Ascending aorta (tissue), 2 donors: ENCODE measurements around the gene ZNF211. TPM values are rescaled to one million over a fixed set of nuclear protein-coding genes. Genes with fewer than 3 reads are reported as not detected.
A peak's percentile ranks its signal among the peaks of the same experiment; 100 is the strongest.

Experiments used
- DNase-seq, 2 donors: peaks; one replicate each; pipeline ENCODE4 v3.0.0-alpha.2; 2019; ENCODE audit warnings: low spot score in 2 of 2
- H3K27ac ChIP-seq, 2 donors: fragments of 200-600 bp; sonication (generic); one replicate each; pipeline ENCODE4 v1.5.1; 2016 to 2017; ENCODE audit warnings: mild to moderate bottlenecking in 1 of 2
- H3K27me3 ChIP-seq: fragments of 200-600 bp; sonication (generic); one replicate; pipeline ENCODE4 v1.5.1; 2017
- H3K36me3 ChIP-seq, 2 donors: fragments of 200-600 bp; sonication (generic); one replicate each; pipeline ENCODE4 v1.5.1; 2016
- H3K4me1 ChIP-seq, 2 donors: fragments of 200-600 bp; sonication (generic); one replicate each; pipeline ENCODE4 v1.5.1; 2016 to 2017; ENCODE audit warnings: mild to moderate bottlenecking in 1 of 2
- H3K4me3 ChIP-seq, 2 donors: fragments of 200-600 bp; sonication (generic); one replicate each; pipeline ENCODE4 v1.5.1; 2016 to 2017; ENCODE audit warnings: mild to moderate bottlenecking in 1 of 2
- H3K9me3 ChIP-seq, 2 donors: fragments of 200-600 bp; sonication (generic); one replicate each; pipeline ENCODE4 v1.5.1; 2016
- intact Hi-C: fragments of 100-400 bp; cut with DNase I; formaldehyde crosslinking; loops from one replicate; pipeline ENCODE4 v1.15.1; 2023
- total RNA-seq: library from RNA; depleted of rRNA; stranded (reverse); fragments of >200 nt; gene quantifications from one replicate; pipeline ENCODE4 v1.1.0, GENCODE V29; 2016
- TF ChIP-seq, protein P1 (sequence below), 3 experiments: fragments of 200-600 bp in 2 of 3; fragments of 450-650 bp in 1 of 3; sonication (generic) in 2 of 3; IDR thresholded peaks; one replicate each; pipeline ENCODE4 v1.5.1; 2016 to 2019; ENCODE audit warnings: antibody characterized with exemption in 3 of 3, mild to moderate bottlenecking in 1 of 3, moderate library complexity in 1 of 3

Gene ZNF211
- total RNA-seq = 9.9 TPM

DNA sequence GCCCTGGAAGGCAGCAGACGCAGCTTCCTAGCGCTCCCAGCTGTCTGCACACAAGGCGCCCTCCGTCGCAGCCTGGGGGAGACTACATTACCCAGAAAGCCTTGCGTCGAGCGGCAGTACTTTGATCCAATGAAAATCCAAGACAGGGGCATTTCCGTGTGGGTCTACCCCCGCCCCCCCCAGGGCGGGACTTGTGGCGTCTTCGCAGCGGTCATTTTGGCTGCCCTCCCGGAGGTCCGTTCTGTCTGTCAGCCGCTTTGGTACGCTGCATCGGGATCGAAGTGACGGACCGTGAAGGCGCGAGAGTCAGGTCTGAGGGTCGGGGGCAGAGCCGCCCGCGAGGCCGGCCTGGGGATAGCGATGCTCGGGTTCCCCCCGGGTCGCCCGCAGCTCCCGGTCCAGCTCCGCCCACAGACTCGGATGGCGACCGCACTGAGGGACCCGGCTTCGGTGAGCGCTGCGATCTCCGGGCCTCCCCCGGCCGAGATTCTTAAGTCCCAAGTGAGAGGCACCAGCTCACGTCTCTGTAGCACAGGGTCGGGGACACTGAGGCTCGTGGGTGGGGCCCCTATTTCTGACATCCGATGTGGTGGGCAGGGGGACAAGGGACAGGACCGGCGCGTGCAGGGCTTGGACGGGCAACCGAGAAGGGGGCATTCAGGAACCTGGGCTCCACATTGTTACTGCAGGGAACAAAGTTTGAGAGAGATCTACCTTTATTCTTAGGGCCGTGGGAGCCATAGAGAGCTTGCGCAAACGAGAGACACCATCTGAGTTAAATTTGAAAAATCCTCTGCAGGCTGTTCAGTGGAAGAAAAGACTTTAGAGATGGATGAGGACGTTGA, at the start of gene ZNF211:
TSS of gene ZNF211 (plus strand) at position 182 of the 845 bp plus-strand sequence. CDS start at position 361, 179 bp downstream.
- peaks cover 42 to 76% of the 10 kb centered on the region in 2 donors for H3K9me3 ChIP-seq
- H3K36me3 ChIP-seq = peaks cover 22 to 50% of the 10 kb centered on the region in 2 donors
- H3K4me3 ChIP-seq = peak within 1 kb of the TSS; percentile 73 to 96
- H3K4me1 ChIP-seq = peaks cover 0 to 3% of the 10 kb centered on the region in 2 donors
- DNase-seq = peak; percentile 64 to 95
- H3K27me3 ChIP-seq = no peaks in the 10 kb centered on the region
- peak within 1 kb of the TSS; percentile 73 to 87 for H3K27ac ChIP-seq
- intact Hi-C loops = no loop called here
- TF ChIP-seq, protein P1, sequence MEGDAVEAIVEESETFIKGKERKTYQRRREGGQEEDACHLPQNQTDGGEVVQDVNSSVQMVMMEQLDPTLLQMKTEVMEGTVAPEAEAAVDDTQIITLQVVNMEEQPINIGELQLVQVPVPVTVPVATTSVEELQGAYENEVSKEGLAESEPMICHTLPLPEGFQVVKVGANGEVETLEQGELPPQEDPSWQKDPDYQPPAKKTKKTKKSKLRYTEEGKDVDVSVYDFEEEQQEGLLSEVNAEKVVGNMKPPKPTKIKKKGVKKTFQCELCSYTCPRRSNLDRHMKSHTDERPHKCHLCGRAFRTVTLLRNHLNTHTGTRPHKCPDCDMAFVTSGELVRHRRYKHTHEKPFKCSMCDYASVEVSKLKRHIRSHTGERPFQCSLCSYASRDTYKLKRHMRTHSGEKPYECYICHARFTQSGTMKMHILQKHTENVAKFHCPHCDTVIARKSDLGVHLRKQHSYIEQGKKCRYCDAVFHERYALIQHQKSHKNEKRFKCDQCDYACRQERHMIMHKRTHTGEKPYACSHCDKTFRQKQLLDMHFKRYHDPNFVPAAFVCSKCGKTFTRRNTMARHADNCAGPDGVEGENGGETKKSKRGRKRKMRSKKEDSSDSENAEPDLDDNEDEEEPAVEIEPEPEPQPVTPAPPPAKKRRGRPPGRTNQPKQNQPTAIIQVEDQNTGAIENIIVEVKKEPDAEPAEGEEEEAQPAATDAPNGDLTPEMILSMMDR (IDR thresholded peaks at IDR 0.05) = no peak

DNA sequence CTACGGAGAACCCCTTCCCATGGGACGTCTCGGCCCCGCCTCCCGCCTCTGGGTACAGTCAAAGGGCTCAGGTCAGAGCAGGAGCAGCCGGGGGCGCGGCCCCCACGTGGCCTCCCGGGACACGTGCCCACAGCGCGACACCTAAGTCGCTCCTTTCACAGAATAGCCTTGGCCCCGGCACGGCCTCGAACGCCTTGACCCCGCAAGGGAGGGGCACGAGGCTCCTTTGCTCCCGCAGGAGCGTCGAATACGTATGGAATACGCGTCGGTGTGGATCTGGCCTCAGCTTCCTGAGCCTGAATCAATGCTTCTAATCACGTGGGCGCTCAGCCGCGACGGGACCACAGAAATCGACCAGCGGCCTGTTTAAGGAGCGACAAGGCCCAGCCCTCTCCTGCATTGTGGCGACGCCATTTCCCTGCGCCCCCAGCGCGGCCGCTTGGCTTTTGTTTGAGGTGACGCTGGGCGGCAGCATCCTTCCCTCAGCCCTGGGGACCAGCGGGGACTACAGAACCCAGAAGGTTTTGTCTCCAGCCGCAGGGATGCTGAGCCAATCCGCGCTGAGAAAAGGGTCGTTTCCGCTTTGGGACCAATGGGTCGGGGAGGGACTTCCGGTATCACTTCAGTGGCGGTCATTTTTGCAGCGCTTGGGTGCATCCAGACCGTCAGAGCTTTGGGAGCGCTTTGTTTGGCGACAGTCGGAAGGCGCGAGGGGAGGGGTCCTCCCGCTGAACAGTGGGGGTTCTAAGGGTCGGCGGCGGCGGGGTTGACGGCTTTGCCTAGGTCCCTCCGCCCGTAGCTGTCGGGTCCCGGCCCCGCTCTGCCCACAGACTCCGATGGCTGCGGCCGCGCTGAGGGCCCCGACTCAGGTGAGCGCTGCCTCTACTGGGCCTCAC, 49.2 kb upstream of the ZNF211 start, which contains the start of gene ZIK1:
TSS of gene ZIK1 (plus strand) at position 625 of the 896 bp plus-strand sequence. CDS start at position 837, 212 bp downstream.
- TF ChIP-seq, protein P1 (IDR thresholded peaks at IDR 0.05) = no peak
- peaks cover 0 to 8% of the 10 kb centered on the region in 2 donors for H3K4me1 ChIP-seq
- H3K36me3 ChIP-seq = peaks cover 16% of the 10 kb centered on the region in 2 donors
- peak; percentile 39 to 94 for DNase-seq
- H3K27me3 ChIP-seq = no peaks in the 10 kb centered on the region
- peaks cover 17 to 45% of the 10 kb centered on the region in 2 donors for H3K9me3 ChIP-seq
- peak within 1 kb of the TSS in 1 of 2 donors; percentile 15 for H3K27ac ChIP-seq
- intact Hi-C loops = loop anchor here (5.0 to 10.0 kb wide), 3 partner anchors 99 to 1269 kb away; partner anchors contain the start of genes ZNF329, ZNF551 and ZSCAN5A
- H3K4me3 ChIP-seq = peak within 1 kb of the TSS; percentile 61 to 68

DNA sequence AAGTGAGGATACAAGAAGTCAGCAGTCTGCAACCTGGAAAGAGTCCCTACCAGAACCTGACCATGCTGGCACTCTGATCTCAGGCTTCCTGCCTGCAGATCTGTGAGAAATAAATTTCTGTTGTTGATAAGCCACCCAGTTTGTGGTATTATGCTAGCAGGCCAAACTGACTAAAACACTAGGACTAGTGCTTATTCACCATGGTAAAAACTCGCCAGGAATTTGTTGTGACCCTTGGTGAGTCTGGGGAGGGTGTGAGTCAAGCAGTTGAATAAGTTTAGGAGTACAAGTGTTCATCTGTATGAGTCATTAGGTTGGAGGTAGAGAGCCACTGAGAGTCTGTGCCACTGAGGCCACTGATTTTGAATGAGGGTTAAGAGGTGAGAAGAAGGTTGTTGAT, 45.4 kb upstream of the ZNF211 start:
- H3K9me3 ChIP-seq = peaks cover 51 to 79% of the 10 kb centered on the region in 2 donors
- H3K4me1 ChIP-seq = peaks cover 0 to 5% of the 10 kb centered on the region in 2 donors
- intact Hi-C loops = loop anchor here (10.0 kb wide), 2 partner anchors 567 to 1273 kb away; partner anchors contain the start of genes ZNF329 and ZSCAN5A
- H3K36me3 ChIP-seq = peaks cover 39 to 46% of the 10 kb centered on the region in 2 donors
- H3K27me3 ChIP-seq = no peaks in the 10 kb centered on the region
- H3K4me3 ChIP-seq = no peak overlapping the region
- TF ChIP-seq, protein P1 (IDR thresholded peaks at IDR 0.05) = no peak
- no peak for DNase-seq
- no peak overlapping the region for H3K27ac ChIP-seq

DNA sequence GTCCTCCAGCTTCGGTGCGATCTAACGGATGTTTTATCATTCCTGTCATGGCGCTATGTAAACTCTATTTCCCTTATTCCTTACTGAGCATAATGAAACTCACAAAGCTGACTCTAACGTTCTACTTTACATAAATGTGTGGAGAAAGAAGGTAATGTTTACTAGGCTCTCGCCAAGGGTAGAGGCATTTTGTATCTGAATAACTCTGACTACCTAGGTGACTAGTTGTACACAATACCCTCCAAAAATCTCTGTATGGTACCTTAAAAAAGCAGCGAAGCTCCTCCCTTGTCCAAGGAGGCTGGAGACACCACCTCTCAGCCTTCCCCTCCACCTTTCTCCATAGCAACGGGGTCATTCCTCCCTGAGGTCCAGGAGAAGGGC, 33.6 kb upstream of the ZNF211 start:
- peaks cover 0 to 4% of the 10 kb centered on the region in 2 donors for H3K4me1 ChIP-seq
- H3K9me3 ChIP-seq = peaks cover 1 to 39% of the 10 kb centered on the region in 2 donors
- no peak for DNase-seq
- no peaks in the 10 kb centered on the region for H3K27me3 ChIP-seq
- no peak overlapping the region for H3K27ac ChIP-seq
- TF ChIP-seq, protein P1 (IDR thresholded peaks at IDR 0.05) = no peak
- intact Hi-C loops = loop anchor here (1.0 kb wide), 1 partner anchor 20 kb away; no protein-coding TSS in a partner anchor
- peak overlapping the region; percentile 56 to 70 for H3K4me3 ChIP-seq
- H3K36me3 ChIP-seq = peaks cover 3 to 15% of the 10 kb centered on the region in 2 donors

DNA sequence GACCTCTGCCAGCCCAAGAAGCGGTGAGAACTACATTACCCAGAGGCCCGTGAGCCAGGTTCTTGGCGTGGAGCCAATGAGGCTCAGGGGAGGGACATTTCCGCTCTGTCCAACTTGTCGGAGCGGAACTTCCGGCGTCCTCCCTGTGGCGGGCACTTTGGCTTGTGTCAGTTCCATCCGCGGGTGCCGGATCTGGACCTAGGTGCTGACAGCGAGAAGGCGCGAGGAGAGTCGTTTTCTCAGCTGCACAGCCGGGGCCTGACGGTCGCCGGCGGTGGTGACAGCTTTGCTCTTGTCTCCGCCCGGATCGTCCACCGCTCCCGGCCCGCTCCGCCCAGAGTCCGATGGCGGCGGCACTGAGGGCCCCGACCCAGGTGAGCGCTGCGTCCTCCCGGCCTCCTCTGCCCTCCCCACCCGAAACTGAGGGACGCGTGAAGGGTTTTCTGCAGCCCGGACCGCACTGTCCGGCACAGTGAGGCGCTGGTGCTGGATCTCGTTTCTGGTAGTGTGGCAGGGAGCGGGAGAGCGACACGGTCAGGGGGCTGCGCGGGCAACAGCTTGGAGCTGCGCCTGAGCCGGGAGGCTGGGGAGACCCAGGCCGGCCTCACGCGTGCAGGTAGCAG, 33.1 kb upstream of the ZNF211 start, which contains the start of gene ZNF530:
TSS of gene ZNF530 (plus strand) at position 125 of the 623 bp plus-strand sequence. CDS start 4,461 bp downstream, outside the sequence.
- Histone ChIP-seq H3K36me3 (peaks cover 6 to 20% of the 10 kb centered on the region in 2 donors), H3K4me3 (peak within 1 kb of the TSS; percentile 56 to 70), H3K4me1 (peaks cover 0 to 4% of the 10 kb centered on the region in 2 donors), H3K9me3 (peaks cover 4 to 40% of the 10 kb centered on the region in 2 donors), H3K27ac (no peak within 1 kb of the TSS), H3K27me3 (no peaks in the 10 kb centered on the region)
- intact Hi-C loops = loop anchor here (1.0 kb wide), 2 partner anchors 21 to 40 kb away; no protein-coding TSS in a partner anchor
- peak; percentile 64 to 97 for DNase-seq
- TF ChIP-seq, protein P1 (IDR thresholded peaks at IDR 0.05) = no peak
